Transverse colon (tissue), 4 donors: ENCODE measurements around the gene GPER1. TPM values are rescaled to one million over a fixed set of nuclear protein-coding genes. Genes with fewer than 3 reads are reported as not detected.
"Not testable (repeated sequence)": the region's sequence is repeated elsewhere in the genome, so short reads cannot be mapped to it uniquely, and the experiment has no call there.

Source experiments
- DNase-seq: peaks from one replicate; pipeline ENCODE4 v3.0.0-alpha.2; 2019
- H3K27ac ChIP-seq, 4 donors: fragments of 200-600 bp; sonication (generic); 2 replicates each; pipeline ENCODE4 v1.5.1; 2016 to 2018; ENCODE audit warnings: inconsistent platforms in 4 of 4
- H3K27me3 ChIP-seq: fragments of 200-600 bp; sonication (generic); 2 replicates; pipeline ENCODE4 v1.5.1; 2017; ENCODE audit warnings: inconsistent platforms
- H3K36me3 ChIP-seq, 4 donors: fragments of 200-600 bp; sonication (generic); 2 replicates each; pipeline ENCODE4 v1.5.1; 2017 to 2019; ENCODE audit warnings: inconsistent platforms in 4 of 4
- H3K4me1 ChIP-seq, 4 donors: fragments of 200-600 bp; sonication (generic); 2 replicates each; pipeline ENCODE4 v1.5.1; 2017 to 2020; ENCODE audit warnings: inconsistent platforms in 4 of 4
- H3K4me3 ChIP-seq, 4 donors: fragments of 200-600 bp; sonication (generic); 1 replicate in 1 of 4; 2 replicates in 3 of 4; pipeline versions ENCODE4 v1.5.1 to v1.6.1; 2017 to 2019; ENCODE audit warnings: inconsistent platforms in 4 of 4
- H3K9me3 ChIP-seq, 2 donors: fragments of 200-600 bp; sonication (generic); 2 replicates each; pipeline ENCODE4 v1.5.1; 2017 to 2019; ENCODE audit warnings: inconsistent platforms in 2 of 2
- CTCF ChIP-seq, 5 experiments: fragments of 200-600 bp in 3 of 5; fragments of 450-650 bp in 2 of 5; sonication (generic) in 3 of 5; IDR thresholded peaks; 1 replicate in 2 of 5; 2 replicates in 3 of 5; pipeline ENCODE4 v1.5.1; 2016 to 2017; ENCODE audit warnings: antibody characterized with exemption in 5 of 5, inconsistent platforms in 3 of 5, mild to moderate bottlenecking in 2 of 5, moderate library complexity in 1 of 5
- EP300 ChIP-seq: sonication (generic); formaldehyde crosslinking; IDR thresholded peaks from one replicate; pipeline ENCODE4 v1.6.1; 2017; ENCODE audit warnings: antibody characterized with exemption, low read depth
- POLR2A ChIP-seq: fragments of 450-650 bp; IDR thresholded peaks from one replicate; pipeline ENCODE4 v1.6.1; 2016; ENCODE audit warnings: antibody characterized with exemption, mild to moderate bottlenecking, moderate library complexity
- POLR2AphosphoS5 ChIP-seq, 3 donors: sonication (generic); formaldehyde crosslinking; IDR thresholded peaks; one replicate each; pipeline ENCODE4 v1.6.1; 2016; ENCODE audit warnings: antibody characterized with exemption in 3 of 3
- WGBS, 2 donors: methylation state at CpG; one replicate each; pipeline ENCODE4 v1.1.5; 2018; ENCODE audit warnings: low coverage in 1 of 2; 5-methylcytosine and 5-hydroxymethylcytosine counted together
- in situ Hi-C, 4 donors: fragments of 200-750 bp; cut with MboI; loops; one replicate each; pipeline versions ENCODE4 v1.15.0 to v1.15.1; 2017; ENCODE audit warnings: low sequenced_read_pairs in 3 of 4, low pct_ligation_motif_present in 1 of 4, low pct_unique_long_range_greater_than_20kb in 1 of 4
- intact Hi-C: fragments of 100-400 bp; cut with DNase I; formaldehyde crosslinking; loops from one replicate; pipeline ENCODE4 v1.15.1; 2023; ENCODE audit warnings: low total_unique reads
- total RNA-seq, 4 donors: library from RNA; depleted of rRNA; stranded (reverse); fragments of >200 nt; gene quantifications; one replicate each; pipeline ENCODE4 v1.1.0, GENCODE V29; 2016

GPER1 gene
- total RNA-seq, 4 donors from 2014 or later, result 2.2 to 33.7 (median 11.7) TPM

GRCh38 chr7:1114088-1114487 is 26.2 kb downstream of the GPER1 start:
- 90 to 100% methylated on average over 1 to 13 of the region's 13 CpGs for WGBS, 2 donors
- in situ Hi-C loops (no loop called here), intact Hi-C loops (no loop called here)
- no peaks in the 10 kb centered on the region for H3K27me3 ChIP-seq
- no peaks in the 10 kb centered on the region for H3K9me3 ChIP-seq
- no peaks in the 10 kb centered on the region for H3K4me1 ChIP-seq
- H3K36me3 ChIP-seq, result no peaks in the 10 kb centered on the region
- no peak for TF ChIP-seq CTCF (IDR thresholded peaks at IDR 0.05)
- no peak overlapping the region for H3K4me3 ChIP-seq
- no peak overlapping the region for H3K27ac ChIP-seq
- DNase-seq, result no peak

- WGBS, 2 donors, result 95% methylated on average over 19 of the region's 19 CpGs; no CpG with 5 or more reads in 1 of the 2 donors
- in situ Hi-C loops, result no loop called here
- no peak overlapping the region for H3K27ac ChIP-seq
Observed at GRCh38 chr7:1114505-1114904, 26.6 kb downstream of the GPER1 start.

GRCh38 chr7:1115171-1116045 is 27.5 kb downstream of the GPER1 start:
- intact Hi-C loops, DNase-seq, H3K36me3 ChIP-seq, H3K4me1 ChIP-seq, H3K27me3 ChIP-seq, H3K9me3 ChIP-seq, H3K27ac ChIP-seq, H3K4me3 ChIP-seq, in situ Hi-C loops: not testable (repeated sequence)
- 95 to 97% methylated on average over 7 to 44 of the region's 44 CpGs for WGBS, 2 donors

More at GRCh38 chr7:1114505-1114904, 26.6 kb downstream of the GPER1 start:
- no peak for TF ChIP-seq POLR2A
- no peak for TF ChIP-seq POLR2AphosphoS5 (IDR thresholded peaks at IDR 0.05)
- no peak for TF ChIP-seq EP300
- TF ChIP-seq CTCF (IDR thresholded peaks at IDR 0.05), result no peak
- H3K9me3 ChIP-seq, result no peaks in the 10 kb centered on the region
- no peak overlapping the region for H3K4me3 ChIP-seq
- no peaks in the 10 kb centered on the region for H3K4me1 ChIP-seq
- no peak for DNase-seq
- no peaks in the 10 kb centered on the region for H3K27me3 ChIP-seq
- intact Hi-C loops, result no loop called here
- H3K36me3 ChIP-seq, result no peaks in the 10 kb centered on the region

- in situ Hi-C loops, H3K4me3 ChIP-seq, H3K4me1 ChIP-seq, H3K27ac ChIP-seq, intact Hi-C loops, H3K9me3 ChIP-seq, DNase-seq, H3K36me3 ChIP-seq, H3K27me3 ChIP-seq: not testable (repeated sequence)
- 93% methylated on average over 3 to 36 of the region's 49 CpGs for WGBS, 2 donors
Observed at GRCh38 chr7:1116383-1117008, 28.6 kb downstream of the GPER1 start.

GRCh38 chr7:1117321-1117928 is 29.5 kb downstream of the GPER1 start:
- no peak overlapping the region for H3K4me3 ChIP-seq
- H3K4me1 ChIP-seq, result no peaks in the 10 kb centered on the region
- no peak for TF ChIP-seq EP300
- TF ChIP-seq POLR2AphosphoS5 (IDR thresholded peaks at IDR 0.05), result no peak
- TF ChIP-seq CTCF (IDR thresholded peaks at IDR 0.05), result no peak
- no peak for TF ChIP-seq POLR2A
- no peak for DNase-seq
- H3K9me3 ChIP-seq, result no peaks in the 10 kb centered on the region
- in situ Hi-C loops, result no loop called here
- H3K27ac ChIP-seq, result no peak overlapping the region
- H3K27me3 ChIP-seq, result no peaks in the 10 kb centered on the region
- WGBS, 2 donors, result 96% methylated on average over 22 to 38 of the region's 38 CpGs
- intact Hi-C loops, result no loop called here
- H3K36me3 ChIP-seq, result no peaks in the 10 kb centered on the region
